NT2/D1 (cell line): ENCODE data around the gene CSAD.

ENCODE experiments used
- DNase-seq: peaks from one replicate; pipeline ENCODE4 v3.0.0-alpha.2; 2011; ENCODE audit warnings: low read depth, low spot score
- H3K27me3 ChIP-seq: 2 replicates; pipeline ENCODE4 v1.6.0; 2011; ENCODE audit warnings: mild to moderate bottlenecking; ENCODE audit not compliant: insufficient read length, insufficient read depth
- H3K36me3 ChIP-seq: 2 replicates; pipeline ENCODE4 v1.6.1; 2011; ENCODE audit warnings: mild to moderate bottlenecking, low read length, mixed read lengths; ENCODE audit not compliant: insufficient read depth, insufficient read length
- H3K4me1 ChIP-seq: 2 replicates; pipeline ENCODE4 v1.5.1; 2011; ENCODE audit not compliant: insufficient read depth, insufficient read length
- H3K4me3 ChIP-seq: 2 replicates; pipeline ENCODE4 v1.5.1; 2011; ENCODE audit warnings: low read depth; ENCODE audit not compliant: insufficient read length
- H3K9ac ChIP-seq: 2 replicates; pipeline ENCODE4 v1.6.0; 2011; ENCODE audit warnings: low read depth; ENCODE audit not compliant: insufficient read length
- H3K9me3 ChIP-seq: 2 replicates; pipeline ENCODE4 v1.5.1; 2011; ENCODE audit warnings: mild to moderate bottlenecking, low read length; ENCODE audit not compliant: insufficient read depth
- SUZ12 ChIP-seq: IDR thresholded peaks from 2 replicates; pipeline ENCODE4 v1.6.1; 2011; ENCODE audit not compliant: insufficient read length, insufficient read depth; ENCODE audit errors: extremely low read depth
- YY1 ChIP-seq: IDR thresholded peaks from 2 replicates; pipeline ENCODE4 v1.6.1; 2011; ENCODE audit not compliant: insufficient read length, insufficient read depth
- ZNF274 ChIP-seq: IDR thresholded peaks from 2 replicates; pipeline ENCODE4 v1.6.1; 2011; ENCODE audit warnings: mild to moderate bottlenecking, low read depth, low read length

The CSAD gene

DNA sequence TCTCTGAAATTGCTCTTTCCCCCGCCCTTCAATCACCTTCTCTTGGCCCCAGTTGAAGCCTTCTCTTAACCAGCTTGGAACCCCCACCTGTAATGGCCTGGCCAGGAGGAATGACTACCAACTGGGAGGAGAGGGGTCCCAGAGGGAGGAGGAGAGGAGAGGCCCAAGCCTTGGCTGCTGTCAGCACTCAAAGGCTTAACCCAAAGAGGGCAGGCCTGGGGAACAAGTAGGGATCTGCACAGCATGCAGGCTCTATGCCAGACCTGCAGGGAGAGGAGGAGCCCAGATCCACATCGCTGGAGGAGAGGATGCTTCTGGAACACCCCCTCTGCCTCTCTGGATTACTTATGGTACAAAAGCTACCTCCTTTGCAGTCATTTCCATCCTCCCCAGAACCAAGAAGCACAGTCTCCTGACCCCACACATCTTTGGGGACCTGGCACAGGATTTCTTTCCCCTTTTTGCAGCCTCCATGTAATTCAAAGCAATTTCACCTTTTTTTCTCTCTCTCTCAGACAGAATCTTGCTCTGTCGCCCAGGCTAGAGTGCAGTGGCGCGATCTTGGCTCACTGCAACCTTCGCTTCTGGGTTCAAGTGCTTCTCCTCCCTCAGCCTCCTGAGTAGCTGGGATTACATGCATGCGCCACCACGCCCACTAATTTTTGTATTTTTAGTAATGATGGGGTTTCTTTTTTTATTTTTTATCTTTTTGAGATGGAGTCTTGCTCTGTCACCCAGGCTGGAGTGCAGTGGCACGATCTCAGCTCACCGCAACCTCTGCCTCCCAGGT lies 45.1 kb upstream of the CSAD start:
- Histone ChIP-seq H3K9me3 (no peaks in the 10 kb centered on the region), H3K9ac (no peak overlapping the region), H3K27me3 (peaks cover 3% of the 10 kb centered on the region), H3K4me1 (peaks cover 26% of the 10 kb centered on the region), H3K4me3 (no peak overlapping the region), H3K36me3 (no peaks in the 10 kb centered on the region)
- no peak for DNase-seq
- TF ChIP-seq SUZ12: no peak
- no peak for TF ChIP-seq YY1
- TF ChIP-seq ZNF274: no peak

DNA sequence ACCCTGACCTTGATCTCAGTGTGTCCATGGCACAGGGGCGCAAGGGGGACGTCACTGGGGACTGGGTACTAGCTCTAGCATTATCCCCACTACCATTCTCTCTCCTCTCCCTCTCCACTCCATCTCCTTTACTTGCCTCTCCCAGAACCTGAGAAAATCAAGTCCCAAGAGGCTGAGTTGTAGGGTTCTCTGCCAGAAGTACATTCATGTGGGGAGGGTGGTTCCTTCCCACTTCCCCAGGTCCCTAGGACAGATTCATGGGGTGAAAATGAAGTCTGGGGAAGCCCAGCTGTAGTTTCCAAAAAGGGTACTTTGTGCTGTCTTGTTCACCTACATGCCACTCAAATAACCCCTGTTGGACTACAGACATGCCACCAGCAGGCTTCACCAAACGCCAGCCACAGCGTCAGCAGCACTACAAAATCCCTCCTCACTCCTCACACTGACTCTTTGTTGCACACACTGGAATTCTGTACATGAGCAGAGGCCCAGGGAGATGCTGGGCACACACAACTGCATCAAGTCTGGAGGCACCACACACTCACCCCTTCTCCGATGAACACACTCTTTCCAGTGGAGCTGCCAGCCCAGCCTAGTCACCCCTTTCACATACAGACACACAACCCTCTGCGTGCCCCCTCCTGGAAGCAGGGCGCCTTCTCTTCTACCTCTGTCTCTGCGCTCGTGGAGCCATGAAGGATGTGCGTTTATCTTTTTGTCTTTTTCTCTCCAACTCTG lies 44.3 kb upstream of the CSAD start:
- DNase-seq: no peak
- Histone ChIP-seq H3K4me1 (peaks cover 26% of the 10 kb centered on the region), H3K27me3 (peaks cover 7% of the 10 kb centered on the region), H3K36me3 (no peaks in the 10 kb centered on the region), H3K4me3 (no peak overlapping the region), H3K9me3 (no peaks in the 10 kb centered on the region), H3K9ac (no peak overlapping the region)
- no peak for TF ChIP-seq SUZ12
- TF ChIP-seq ZNF274: no peak
- no peak for TF ChIP-seq YY1

GRCh38 chr12:53224061-53224896 lies 43.6 kb upstream of the CSAD start:
- H3K36me3 ChIP-seq: no peaks in the 10 kb centered on the region
- peaks cover 27% of the 10 kb centered on the region for H3K4me1 ChIP-seq
- no peak for TF ChIP-seq YY1
- TF ChIP-seq SUZ12: no peak
- TF ChIP-seq ZNF274: no peak
- no peaks in the 10 kb centered on the region for H3K9me3 ChIP-seq
- DNase-seq: peak; percentile 61
- H3K27me3 ChIP-seq: peaks cover 14% of the 10 kb centered on the region
- H3K9ac ChIP-seq: peak overlapping the region; percentile 65
- no peak overlapping the region for H3K4me3 ChIP-seq

- Histone ChIP-seq H3K36me3 (no peaks in the 10 kb centered on the region), H3K27me3 (peaks cover 19% of the 10 kb centered on the region), H3K9ac (peak overlapping the region; percentile 65), H3K4me1 (peaks cover 32% of the 10 kb centered on the region), H3K4me3 (no peak overlapping the region), H3K9me3 (no peaks in the 10 kb centered on the region)
- no peak for DNase-seq
- TF ChIP-seq SUZ12 (no peak), ZNF274 (no peak), YY1 (no peak)
These were observed 42.8 kb upstream of the CSAD start for GRCh38 chr12:53223389-53224060.

DNA sequence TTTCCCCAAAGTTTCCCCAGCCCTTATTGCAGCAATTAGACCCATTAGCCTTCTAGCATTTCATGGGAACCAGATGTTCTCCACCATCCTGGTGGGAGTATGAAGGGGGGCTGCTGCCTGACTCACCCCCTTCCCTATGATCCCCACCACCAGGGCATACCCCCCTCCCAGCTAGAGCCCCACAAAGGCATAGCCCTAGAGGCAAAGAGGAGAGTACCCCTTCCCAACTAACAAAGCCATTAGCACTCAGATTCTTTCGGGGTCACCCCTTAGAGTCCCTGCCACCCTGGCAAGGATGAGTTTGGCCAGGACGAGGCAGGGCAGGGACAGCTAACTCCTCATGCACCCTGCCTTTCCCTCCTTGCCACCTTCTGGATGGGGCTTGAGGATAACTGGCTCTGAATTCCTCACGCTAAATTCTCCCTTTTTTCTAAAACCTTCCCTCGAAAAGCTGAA lies 42.1 kb upstream of the CSAD start:
- H3K9ac ChIP-seq: peak overlapping the region; percentile 2
- H3K4me1 ChIP-seq: peaks cover 36% of the 10 kb centered on the region
- no peaks in the 10 kb centered on the region for H3K36me3 ChIP-seq

GRCh38 chr12:53222170-53222721 lies 41.5 kb upstream of the CSAD start:
- H3K36me3 ChIP-seq: no peaks in the 10 kb centered on the region
- no peak overlapping the region for H3K9ac ChIP-seq
- peaks cover 26% of the 10 kb centered on the region for H3K27me3 ChIP-seq
- no peaks in the 10 kb centered on the region for H3K9me3 ChIP-seq
- DNase-seq: no peak
- peaks cover 39% of the 10 kb centered on the region for H3K4me1 ChIP-seq
- TF ChIP-seq SUZ12 (no peak), YY1 (no peak)
- H3K4me3 ChIP-seq: peak overlapping the region; percentile 21

More for the DNA sequence above, 42.1 kb upstream of the CSAD start:
- TF ChIP-seq SUZ12: no peak
- no peak for TF ChIP-seq ZNF274
- TF ChIP-seq YY1: no peak
- Histone ChIP-seq H3K9me3 (no peaks in the 10 kb centered on the region), H3K27me3 (peaks cover 26% of the 10 kb centered on the region), H3K4me3 (no peak overlapping the region)
- no peak for DNase-seq
